KG1 (cell line): Measurements from ENCODE around the gene STRIP1.
"Not testable (repeated sequence)": the region's sequence is repeated elsewhere in the genome, so short reads cannot be mapped to it uniquely, and the experiment has no call there.

Experiments
- DNase-seq: peaks from one replicate; lab custom pipeline; 2025; lab: John Stamatoyannopoulos, UW

STRIP1 gene

DNA sequence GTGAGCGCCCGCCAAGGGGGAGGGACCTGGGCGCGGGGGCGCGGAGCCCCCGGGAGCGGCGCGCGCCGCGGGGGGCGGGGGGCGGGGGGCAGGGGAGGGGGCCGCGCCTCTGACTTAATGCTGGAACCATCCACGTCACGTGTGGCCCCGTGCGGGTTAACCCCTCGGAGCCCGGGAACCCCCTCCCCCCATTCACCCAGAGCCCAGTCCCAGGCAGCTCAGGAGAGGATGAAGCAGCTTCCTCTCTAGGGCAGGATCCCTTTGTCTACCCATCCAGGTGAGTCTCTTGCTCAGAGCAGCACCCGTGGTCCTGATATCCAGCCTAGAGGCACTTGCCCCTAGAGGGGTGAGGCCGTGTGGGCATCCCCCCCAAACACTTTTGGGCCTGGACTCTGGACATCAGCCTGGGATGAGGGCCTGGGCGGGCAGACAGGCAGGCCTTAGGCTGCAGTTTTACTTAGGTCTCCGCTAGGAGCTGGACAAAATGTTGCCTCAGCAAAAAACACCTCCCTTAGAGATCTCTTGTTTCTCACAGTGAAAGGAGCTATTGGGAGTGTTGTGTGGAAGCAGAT is 36.3 kb downstream of the STRIP1 start, which contains the start of gene ALX3:
TSS of gene ALX3 (minus strand) at position 2 of the 572 bp plus-strand sequence. CDS start 60 bp downstream, outside the sequence.
- no peak for DNase-seq

DNA sequence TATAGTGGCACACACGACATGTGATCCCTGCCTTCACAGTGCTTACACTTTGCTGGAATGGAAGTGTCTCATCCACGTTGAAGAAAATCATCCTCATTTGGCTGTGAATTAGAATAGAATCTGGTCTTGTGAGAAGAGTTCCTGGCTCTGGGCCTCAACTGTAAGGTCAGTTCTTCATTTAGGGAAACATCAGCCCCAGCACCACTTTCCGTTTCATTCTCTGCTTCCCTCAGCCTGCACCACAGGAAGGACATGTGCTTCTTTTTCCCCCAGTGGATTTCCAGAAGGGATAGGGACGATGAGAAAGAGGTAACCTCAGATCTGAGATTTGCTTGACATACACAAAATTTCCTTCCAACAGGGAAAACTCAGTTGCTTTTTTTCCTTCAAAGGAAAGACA is 39.7 kb downstream of the STRIP1 start:
- no peak for DNase-seq

DNA sequence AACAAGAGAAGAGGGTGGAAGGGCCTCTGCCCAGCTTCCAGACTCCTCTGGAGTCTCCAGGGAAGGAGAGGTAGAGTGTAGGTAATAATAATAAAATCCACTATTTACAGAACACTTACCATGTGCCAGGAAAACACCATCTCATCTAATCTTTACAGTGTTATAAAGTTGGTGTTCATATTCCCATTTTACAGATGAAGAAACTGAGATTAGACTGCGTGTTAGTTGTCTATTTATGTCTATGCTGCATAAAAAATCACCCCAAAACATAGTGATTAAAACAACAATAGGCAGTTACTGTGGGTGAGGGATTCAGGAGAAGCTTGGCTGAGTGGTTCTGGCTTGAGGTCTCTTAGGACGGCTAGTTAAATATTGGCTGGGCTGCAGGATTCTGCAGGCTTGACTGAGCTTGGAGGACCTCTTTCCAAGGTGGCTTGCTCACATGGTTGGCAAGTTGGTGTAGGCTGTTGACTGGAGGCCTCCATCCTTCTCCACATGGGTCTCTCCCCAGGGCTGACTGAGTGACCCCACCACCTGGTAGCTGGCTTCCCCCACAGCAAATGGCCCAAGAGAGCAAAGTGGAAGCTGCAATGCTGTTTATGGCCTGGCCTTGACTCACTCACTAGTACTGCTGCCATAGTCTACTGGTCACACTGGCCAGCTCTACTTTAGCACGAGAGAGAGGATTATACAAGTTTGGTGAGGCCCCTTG is 42.5 kb downstream of the STRIP1 start:
- no peak for DNase-seq

DNA sequence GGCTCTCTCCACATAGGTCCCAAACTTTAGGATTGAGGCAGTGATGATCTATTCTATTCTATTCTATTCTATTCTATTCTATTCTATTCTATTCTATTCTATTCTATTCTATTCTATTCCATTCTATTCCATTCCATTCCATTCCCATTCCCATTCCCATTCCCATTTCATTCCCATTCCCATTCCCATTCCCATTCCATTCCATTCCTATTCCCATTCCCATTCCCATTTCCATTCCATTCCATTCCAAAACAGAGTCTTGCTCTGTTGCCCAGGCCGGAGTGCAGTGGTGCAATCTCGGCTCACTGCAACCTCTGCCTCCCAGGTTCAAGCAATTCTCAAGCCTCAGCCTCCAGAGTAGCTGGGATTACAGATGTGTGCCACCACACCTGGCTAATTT is 45.6 kb downstream of the STRIP1 start:
- not testable (repeated sequence) for DNase-seq

DNA sequence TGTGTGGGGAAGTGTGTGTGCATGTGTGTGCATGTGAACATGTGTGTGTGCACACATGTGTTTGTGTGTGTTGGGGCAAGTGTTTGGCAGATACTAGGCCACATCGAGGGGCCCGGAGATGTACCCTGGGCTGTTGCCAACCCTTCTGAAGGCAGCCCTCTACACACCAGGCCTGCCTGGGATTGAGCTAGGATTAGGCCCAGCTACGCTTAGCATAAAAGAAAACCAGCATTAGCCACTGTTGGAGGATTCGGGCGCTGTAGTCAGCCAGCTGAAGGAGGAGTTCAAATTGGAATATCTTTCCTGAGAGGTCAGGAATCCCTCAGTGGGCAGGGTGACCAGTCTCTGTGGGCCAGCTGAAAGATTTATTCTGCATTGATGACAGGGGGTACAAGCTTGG is 46.6 kb downstream of the STRIP1 start:
- DNase-seq = no peak

DNA sequence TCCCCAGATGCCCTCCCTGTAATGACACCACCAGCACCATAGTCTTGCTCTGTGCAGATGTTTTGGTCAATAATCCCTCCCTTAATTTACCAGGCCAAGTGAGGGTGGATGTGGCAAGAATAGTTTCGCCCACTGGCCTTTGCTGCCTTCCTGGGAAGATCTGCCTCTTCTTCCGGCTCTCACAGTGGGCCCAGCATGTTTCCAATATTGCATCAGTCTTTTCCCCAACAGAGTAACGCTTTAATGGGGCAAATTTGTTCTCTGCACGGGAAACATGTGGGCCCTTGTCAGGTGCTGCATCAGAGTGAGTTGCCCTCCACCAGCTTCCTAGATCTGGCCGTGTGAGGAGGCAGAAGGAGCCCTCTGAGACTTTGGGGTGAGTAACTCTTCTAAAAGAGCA is 48.1 kb downstream of the STRIP1 start:
- no peak for DNase-seq

DNA sequence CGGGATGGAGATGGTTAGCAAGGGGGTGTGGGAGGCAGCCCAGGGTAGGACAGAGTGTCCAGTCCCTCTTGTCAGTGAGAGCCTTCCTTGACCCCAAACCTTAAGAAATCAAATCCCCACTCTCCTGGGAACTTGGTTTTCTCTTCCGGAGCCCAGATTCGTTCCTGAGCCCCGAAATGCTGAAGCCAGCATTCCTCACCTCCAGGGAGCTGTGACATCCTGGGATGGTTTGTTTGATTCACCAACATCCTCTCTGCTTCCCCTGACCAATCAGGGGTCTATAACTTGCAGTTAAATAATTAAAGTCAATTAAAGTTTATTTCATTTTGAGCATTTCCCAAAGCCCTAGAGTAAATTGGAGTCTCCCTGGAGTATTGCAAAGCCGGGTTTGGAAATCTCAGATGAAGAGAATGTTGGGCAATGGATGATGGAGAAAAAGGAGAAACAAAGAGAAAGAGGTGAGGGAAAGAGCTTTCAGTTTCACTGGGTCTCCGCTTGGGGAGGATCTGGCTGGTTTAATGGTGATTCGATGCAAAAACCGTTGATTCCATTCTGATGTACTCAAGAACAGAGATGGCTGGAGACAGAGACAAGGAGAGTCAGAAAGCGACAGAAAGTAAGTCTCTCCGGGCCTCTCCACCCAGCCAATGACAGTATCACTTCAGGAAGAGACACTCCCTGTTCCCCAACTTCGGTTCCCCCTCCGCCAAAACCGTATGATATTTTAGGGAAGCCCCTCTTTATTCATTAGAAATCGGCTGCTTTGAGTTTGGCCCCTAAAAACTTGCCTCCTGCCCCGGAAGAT is 48.8 kb downstream of the STRIP1 start:
- DNase-seq = no peak

DNA sequence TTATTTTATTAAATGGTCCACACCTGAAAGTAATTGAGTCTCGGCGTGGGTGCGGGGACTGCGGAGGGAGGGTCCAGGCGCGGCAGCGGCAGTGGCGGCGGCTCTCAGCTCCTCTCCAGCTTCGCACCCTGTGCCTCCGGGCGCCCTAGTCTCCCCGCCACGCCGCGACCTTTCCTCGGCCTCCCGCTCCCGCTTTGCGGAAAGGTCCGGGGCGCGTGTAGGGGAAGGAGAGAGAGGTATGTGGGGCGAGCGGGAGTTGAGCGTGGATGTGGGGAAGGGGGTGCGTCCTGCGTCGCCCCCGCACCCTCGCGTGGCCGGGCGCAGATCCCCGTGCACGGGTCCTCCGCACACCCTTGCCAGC is 49.4 kb downstream of the STRIP1 start:
- no peak for DNase-seq

DNA sequence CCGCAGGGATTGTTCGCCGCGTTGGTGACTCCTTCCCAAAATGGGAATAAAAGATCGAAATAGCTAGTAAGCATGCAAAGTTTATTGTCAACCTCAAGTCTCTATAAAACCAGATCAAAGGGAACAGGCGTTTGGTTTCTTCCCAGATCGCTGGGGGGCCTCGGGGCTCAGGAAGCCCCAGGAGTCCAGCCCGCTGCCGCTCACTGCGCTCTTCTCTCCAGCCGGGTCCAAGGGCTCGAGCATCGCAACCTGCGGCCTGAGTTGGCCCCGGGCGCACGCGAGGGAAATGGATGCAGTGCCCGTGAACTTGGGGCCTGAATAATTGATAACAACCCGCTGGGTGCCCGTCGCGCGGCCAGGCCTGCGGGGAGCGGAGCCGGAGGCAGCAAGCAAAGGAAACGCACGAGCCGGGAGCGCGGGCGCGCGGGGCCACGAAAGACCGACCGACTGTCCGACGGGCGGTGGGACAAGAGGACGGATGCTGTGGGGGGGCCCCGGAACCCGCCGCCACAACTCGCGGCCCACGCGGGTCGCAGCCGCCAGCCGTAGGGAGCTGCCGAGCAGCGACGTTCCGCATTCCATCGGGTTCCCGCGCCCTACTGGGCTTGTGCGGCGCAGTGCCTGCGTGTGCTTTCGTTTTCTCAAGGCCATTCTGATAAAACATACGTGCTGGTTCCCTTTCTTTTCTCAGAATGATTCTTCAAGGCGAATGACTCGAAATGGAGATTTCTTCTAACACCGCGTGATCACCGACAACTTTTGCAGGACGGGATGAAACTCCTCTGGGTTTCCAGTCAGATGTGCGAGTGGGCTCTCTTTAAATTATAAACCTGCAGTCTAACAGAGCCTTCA is 50.0 kb downstream of the STRIP1 start:
- DNase-seq = no peak

DNA sequence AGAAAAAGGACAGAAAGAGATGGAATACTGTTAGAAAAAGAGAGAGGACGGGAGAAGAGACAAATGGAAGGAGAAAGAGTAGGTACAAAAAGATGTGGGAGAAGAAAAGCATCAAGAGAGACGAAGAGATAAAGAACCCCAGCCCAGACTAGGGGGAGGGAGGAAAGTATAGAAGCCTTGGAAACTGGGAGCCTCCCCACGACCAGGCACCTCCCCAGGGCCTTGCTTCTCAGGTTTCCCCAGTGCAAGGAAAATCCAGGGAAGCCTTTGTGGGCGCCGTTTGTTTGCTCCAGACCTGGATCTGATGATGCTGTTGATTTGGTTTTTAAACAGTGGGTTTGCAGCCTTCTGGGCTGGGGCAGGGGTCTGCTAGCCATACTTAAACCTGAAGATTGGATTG is 51.2 kb downstream of the STRIP1 start:
- no peak for DNase-seq

DNA sequence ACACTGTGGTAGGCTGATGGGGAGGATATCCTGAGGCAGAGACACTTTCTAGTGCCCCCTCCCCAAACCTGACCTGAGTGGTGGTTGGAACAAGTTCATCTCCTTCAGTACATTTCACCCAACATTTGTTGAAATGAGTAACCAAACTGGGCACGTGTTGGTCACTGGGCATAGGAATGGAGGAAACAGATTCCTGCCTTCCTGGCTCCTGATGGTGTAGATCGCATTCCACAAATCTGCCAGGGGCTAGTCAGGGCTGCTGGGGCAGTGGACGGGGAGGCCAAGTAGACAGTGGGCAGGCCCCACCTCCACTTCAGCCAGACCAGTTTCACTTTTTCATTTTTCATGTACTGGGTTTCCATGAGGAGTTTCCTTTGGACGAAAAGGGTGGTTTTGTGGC is 52.5 kb downstream of the STRIP1 start:
- DNase-seq = no peak

DNA sequence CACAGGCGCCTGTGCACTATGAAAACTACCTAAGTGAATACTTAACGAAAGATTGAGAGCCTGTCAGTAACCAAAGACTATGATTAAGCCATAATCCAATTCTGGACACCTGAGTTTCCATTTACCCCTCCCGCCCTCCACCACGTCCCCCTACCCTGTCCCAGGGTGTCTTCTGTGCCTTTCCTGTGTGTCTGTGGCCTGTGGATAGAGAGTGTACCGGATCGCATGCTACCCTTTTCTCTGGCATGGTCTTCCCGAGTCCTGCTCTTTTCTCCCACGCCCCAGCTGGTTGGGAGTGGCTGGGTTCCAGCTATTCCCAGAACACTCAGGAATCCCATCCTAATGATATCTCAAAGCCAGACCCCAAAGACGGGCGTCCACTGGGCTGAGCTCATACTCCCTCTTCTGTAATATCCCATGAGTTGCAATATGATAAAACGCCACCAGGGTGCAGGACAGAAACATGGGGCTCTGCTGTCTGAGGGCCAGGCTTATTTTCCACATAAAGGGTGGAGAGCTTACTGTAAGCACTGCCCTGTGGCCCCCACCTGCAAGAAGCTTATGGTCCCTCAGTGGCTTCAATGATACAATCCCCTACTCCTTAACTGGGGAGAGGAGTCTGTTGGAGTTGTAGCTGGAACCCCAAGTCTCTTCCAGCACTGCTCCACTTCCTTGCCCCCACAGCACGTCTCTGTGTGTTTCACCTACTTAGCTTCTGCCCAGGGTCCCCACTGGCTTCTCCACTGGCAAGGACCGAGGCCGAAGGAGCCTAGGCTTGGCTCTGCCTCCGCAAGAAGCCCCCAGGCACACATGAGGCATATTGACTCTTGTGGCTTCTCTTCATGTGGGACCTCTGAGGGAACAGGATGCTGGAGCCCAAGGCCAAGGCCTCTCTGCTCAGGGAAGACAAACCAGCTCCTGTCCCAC is 53.7 kb downstream of the STRIP1 start:
- DNase-seq = peak; percentile 14

DNA sequence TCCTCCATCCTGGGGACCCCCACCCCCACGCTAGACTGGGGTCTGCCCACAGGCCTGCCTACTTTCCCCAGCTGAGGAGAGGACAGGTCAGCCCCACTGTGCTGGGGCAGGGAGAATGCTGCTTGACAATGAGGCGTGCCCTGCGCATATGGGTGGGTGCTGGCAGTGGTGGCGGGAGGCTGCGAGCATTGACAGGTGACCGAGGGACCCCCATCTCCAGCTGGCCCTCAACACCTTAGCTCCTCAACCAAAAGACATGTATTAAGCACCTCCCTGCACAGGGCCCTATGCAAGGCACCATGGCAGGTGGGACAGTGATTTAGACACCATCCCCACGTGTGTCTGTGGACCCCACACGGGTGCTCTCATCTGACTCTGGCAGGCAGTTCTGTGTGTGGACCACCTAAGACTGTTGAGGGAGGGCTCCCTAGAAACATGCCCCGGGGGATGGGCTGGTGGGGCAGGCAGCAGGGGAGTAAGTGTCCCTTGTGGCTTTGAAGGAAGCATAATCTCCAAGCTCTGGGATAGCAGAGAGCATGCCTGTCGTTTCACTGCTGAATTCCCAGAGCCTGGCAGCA is 54.4 kb downstream of the STRIP1 start:
- no peak for DNase-seq

DNA sequence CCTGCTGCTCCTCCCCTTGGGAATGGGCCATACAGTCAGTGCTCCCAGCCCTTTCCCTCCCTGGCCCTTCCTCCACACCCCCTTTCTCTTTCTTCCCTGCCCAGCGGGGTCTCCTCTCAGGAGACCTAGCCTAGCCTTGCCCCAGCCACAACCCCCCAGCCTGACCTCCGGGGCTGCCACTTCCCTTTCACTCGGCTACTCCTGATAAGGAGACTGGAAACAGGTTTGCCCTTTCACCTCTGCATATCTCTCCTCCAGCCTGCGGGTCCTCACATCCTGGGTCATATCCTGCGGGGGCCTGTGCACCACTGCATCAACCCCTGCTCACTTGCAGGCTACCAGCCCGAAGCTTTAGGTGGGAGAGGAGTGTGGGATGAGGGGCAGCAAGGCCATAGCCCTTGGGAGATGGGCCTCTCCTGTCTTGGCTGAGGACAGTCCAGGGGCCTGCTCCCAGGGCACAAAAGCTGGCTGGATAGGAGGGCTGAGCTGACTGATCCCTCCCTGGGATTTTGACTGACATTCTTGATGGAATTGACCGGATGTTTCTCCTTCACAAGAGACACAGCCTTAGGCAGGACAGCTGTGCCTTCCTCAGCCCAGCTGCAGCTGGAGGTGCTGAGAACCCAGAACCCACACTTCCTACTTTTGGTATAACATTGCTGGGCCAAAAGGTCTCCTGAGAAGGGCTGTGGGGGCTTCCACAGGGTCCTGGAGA is 55.3 kb downstream of the STRIP1 start:
- no peak for DNase-seq

DNA sequence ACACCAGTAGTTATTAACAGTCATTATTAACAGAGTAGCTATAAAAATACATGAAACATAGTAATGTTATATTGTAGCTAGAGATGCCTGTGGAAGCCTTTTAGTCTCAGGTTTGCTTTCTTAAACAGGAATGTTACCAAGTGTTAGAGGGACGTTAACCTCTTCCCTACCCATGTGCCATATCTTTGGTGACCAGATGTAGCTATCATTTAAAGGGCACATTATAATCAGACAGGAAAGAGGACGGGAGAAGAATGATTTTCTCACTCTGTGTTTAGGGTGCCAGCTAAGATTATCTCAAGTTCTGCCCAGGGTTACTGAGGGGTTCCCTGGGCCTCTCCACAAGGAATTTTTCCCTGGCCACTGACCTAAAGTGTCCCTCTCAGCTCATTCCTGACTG is 57.0 kb downstream of the STRIP1 start:
- DNase-seq = no peak

DNA sequence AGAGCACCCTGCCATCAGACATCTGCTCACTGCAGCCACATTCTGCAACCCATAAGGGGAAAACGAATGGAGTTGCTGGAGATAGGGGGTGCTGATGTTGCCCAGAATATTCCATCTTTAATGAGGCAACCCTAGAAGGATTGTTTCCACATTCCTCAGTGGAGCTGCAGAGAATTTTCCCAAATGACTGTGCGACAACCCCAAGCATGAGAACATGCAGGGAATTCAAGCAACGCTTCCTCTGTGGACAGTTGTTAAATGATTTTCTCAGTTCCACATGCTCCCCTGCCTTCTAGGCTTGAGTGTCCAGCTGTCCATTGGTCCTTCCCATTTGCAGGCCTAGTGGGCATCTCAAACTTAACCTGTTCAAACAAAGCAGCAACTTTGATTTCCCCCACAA is 57.4 kb downstream of the STRIP1 start:
- DNase-seq = no peak

DNA sequence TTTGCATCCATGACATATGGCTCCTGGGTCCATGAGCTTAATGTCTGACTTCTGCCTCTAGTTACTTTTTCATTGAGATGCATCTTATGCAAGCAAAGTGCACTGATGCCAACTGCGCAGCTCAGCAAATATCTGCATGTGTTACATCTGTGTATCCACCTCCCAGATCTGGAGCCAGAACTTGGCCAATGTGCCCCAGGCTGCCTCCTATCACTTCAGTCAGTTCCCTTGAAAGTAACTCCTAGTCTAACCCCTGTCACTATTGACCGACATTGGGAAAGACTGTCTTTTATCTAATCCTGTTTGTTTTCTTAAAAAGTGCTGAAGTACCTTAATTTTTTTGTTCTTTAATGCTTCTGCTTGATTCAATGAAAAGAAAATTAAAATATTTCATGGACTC is 58.6 kb downstream of the STRIP1 start:
- DNase-seq = no peak

DNA sequence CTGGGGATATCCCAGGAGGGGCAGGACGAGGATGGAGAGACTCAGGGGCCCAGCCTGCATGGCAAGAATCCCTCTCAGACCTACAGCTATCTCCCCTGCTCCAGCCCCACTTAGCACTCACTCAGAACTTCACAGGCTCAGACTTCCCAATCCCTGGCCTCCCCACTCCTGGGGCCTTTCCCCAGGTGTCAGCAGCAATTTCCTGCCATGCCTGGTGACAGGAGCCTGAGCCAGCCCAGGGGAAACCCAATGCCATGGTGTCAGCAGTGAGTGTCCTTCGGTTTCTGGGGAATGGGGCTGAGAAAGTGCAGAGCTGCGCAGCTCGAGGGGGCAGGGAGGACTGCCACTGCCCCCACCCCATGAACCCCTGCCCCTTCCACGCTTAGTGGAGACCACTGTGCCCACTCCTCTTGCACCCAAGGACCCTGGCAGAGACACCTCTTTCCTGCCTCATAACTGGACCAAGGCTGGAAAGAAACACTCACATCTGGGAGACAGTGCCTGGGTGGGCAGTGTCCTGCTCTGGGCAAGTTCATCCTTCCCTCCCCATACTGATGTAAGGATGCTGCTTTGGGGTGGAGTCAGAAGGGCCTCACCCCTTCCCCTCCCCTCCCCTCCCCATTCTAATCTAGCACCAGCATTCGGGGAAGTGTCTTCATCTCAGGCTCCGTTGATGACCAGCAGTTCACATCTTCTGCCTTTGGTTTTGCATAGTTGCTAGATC is 60.7 kb downstream of the STRIP1 start:
- no peak for DNase-seq

DNA sequence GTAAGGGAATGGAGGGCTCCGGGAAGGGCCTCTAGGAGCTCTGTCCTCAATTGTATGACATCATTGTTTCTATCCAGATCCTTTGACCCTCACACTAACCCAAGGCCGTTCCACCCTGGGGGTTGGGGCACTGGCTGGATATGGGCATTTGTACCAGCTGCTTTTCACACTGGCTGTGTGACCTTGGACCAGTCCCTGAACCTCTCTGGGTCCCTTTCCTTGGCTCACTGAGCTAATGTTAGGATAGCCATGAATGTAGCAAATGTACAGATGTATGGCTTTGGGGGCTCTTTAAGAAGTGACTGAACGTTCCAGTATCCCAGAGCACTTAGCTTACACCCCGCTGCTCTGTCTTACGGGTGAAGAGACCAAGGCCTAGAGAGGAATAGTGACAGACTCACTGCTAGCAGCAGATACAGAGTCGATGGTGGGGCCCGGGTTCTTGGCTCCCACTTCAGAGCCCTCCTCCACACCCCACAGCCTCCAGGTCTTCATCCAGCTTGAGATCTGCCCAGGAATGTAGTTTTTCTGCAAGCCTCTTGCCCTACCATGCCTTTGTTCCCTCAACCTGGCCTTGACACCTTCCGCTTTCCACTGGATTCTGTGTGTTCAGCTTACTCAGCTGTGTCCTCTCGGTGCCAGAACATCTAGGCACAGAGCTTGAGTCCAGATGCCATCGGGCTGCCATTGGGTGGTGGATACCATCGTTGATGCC is 63.2 kb downstream of the STRIP1 start:
- no peak for DNase-seq
